ENCODE results near the gene P2RY2.

GRCh38 chr11:73206801-73207200 is 11.3 kb upstream of the P2RY2 start:
- TF ChIP-seq GATA3 (IDR thresholded peaks at IDR 0.05; ENCODE audit: low read depth, low read length) (no peak), GATA2 (IDR thresholded peaks at IDR 0.05; ENCODE audit: low read depth, low read length) (no peak)
